Activated CD8-positive, alpha-beta memory T cell treated with anti-CD3 and anti-CD28 coated beads, Interleukin-2, amount 50 U/mL, for 1 hour (primary cell): ENCODE results near the gene ULK4.
"Not testable (repeated sequence)": the region's sequence is repeated elsewhere in the genome, so short reads cannot be mapped to it uniquely, and the experiment has no call there.

ENCODE experiments used
- DNase-seq: peaks from one replicate; pipeline ENCODE4 v3.0.0-alpha.2; 2020; ENCODE audit errors: extremely low read depth

Gene ULK4

GRCh38 chr3:41579861-41580260 lies 382.0 kb downstream of the ULK4 start:
- no peak for DNase-seq

- DNase-seq: no peak
These were observed 383.1 kb downstream of the ULK4 start for GRCh38 chr3:41578798-41579197.

DNA sequence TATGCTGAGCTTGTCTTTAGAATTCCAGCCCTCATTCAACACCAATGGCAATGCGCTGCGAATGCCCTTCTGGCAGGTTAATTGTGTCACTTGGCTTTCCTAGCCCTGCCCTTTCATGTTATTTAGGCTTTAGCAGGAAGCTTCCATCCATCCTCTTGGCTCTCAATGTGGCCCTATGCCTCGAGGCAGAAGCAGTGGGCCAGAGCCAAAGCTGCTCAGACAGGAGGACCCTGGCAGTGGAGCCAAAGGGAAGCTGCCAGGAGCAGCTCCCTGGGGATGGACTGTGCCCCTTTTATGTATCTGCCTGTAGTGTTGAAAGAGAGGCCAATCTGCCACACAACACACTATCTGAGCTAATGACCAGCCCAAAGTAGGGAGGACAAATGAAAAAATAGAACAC lies 386.2 kb downstream of the ULK4 start:
- DNase-seq: no peak

- no peak for DNase-seq
These were observed 387.0 kb downstream of the ULK4 start for GRCh38 chr3:41574900-41575299.

GRCh38 chr3:41573591-41573990 lies 388.3 kb downstream of the ULK4 start:
- DNase-seq: no peak

DNA sequence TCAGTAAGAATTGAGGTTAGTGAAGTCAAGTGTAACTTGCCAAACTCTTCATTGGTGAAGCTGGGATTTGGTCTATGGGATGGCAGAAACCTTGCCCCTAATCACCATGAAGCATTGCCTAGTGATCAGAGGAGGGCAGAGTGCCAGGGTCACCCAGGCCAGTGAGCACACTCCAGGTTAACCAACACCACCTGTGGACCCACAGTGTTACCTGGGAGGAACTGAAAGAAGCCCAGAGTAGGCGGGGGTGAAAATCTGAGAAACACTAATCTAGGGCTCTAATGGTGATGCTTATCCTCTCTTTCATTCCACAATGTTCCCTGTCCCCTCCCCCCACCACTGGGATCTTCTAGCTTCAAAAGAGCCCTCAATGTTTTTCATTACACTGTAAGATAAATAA lies 389.8 kb downstream of the ULK4 start:
- DNase-seq: no peak

DNA sequence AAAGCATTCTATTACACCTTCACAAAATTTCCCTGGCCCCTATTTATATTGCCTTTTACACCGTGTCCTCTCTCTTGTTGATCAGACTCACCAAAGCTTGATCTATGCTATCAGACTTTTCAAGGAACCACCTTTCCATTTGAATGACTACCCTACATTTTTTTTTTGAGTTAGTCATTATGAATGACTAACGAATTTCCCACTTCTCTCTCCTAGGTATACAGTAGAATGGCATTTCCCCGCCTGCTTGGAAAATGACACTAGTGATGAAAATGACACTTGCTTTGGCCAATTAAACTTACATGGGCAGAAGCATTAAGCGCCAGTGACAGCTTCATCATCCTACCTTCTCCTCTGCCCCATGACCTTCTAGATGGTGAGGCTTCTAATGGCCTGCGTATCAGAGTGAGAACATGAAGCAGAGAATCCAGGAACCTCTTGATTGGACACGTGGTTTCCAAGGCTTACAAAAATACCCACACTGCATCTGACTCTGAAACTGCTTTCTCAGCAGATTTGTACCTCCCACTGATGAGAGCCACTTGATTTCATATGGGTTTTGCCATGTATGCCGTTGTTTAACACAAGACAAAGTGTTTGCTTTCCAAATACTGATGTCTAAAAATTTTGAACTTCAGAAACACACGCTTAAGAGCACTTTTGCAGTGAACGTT lies 392.1 kb downstream of the ULK4 start:
- DNase-seq: no peak

DNA sequence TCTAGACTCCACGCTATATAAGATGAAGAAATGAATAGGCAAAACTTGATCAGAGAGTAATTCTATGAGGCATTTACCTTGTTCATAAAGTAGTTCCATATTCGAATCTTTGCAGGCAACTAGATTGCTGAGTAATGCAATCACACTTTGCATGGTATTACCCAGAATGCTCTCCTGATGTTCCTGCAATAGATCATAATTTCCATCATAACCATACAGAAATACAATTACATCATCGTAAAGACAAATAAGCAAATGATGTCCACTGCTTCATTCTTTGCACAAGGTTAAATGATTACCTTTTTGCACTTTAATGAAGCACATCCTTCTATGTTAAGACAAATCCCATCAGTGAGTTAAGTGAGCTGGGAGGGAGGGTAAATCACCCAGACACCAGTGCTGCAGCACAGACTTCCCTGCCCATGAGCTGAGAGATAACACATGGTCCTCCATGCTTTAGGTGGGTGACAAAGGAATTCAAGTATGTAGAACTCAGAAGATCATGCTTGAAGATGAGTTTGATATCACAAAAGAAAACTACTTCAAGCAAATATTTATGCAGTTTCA lies 395.9 kb downstream of the ULK4 start:
- no peak for DNase-seq

DNA sequence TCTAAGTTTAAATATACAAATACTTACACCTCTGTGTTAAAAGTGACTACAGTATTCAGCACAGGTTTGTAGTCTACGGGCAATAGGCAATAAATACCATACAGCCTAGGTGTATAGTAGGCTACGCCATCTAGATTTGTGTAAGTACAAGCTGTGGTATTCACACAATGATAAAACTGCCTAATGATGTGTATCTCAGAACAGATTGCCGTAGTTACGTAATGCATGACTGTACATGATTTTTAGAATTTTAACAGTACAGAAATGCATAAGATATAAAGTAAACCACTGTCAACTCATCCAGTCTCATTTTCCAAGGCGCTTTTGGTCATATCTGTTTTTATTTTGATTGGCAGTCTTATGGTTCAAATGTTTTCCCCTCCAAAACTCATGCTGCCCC lies 396.9 kb downstream of the ULK4 start:
- DNase-seq: no peak

DNA sequence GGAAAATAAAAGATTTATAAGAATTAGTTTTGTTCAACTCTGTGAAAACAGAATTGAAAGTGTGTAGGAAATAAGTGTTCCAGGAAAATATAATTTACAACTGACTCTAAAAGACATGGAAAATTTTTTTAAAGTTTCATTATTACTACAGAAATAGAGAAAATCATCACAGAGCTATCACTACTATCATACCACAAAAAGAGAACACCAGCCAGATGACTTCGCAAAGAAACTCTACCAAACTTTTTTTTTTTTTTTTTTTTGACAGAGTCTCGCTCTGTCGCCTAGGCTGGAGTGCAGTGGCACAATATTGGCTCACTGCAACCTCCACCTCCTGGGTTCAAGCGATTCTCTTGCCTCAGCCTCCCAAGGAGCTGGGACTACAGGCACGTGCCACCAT lies 405.7 kb downstream of the ULK4 start:
- DNase-seq: not testable (repeated sequence)

GRCh38 chr3:41532976-41533375 lies 428.9 kb downstream of the ULK4 start:
- DNase-seq: no peak

DNA sequence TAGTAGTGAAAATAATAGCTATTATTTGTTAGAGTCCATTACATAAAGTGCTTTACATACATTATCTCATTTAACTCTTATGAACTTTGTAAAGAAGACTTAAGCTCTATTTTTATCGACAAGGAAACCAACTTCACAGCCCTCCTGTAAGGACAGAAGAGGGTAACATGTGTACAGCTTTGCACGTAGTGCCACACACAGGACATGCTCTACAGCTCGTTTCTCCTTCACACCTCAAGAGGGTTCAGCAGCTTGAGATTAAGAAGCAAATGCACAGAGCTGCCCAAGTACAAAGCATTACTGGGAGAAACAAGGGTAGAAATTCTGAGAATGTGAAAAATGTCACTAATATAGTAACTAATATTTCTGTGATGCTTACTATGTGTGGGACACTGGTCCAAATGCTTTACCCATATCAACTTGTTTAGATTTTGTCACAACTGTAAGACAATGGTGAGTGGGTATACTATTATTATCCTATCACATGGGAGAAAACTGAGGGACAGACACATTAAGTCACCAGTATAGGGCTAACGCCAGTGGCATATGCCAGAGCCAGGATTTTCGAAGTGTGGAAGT lies 434.8 kb downstream of the ULK4 start:
- DNase-seq: no peak

GRCh38 chr3:41525303-41526064 lies 436.4 kb downstream of the ULK4 start:
- no peak for DNase-seq

DNA sequence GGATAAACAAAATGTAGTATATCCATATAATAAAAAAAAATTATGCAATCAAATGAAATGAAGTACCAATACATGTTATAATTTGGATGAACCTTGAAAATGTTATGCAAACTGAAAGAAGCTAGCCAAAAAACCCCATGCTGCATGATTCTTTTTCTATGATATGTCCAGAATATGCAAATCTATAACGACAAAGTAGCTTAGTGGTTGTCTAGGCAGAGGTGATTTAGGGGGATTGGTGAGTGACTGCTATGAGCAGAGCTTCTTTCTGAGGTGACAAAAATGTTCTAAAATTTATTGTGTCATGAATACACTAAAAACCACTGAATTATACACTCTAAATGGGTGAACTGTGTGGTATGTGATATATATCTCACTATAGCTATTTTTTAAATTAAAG lies 438.0 kb downstream of the ULK4 start:
- DNase-seq: no peak

- no peak for DNase-seq
These were observed 439.3 kb downstream of the ULK4 start for GRCh38 chr3:41522612-41523011.

- DNase-seq: no peak
These were observed 440.8 kb downstream of the ULK4 start for GRCh38 chr3:41521010-41521655.

DNA sequence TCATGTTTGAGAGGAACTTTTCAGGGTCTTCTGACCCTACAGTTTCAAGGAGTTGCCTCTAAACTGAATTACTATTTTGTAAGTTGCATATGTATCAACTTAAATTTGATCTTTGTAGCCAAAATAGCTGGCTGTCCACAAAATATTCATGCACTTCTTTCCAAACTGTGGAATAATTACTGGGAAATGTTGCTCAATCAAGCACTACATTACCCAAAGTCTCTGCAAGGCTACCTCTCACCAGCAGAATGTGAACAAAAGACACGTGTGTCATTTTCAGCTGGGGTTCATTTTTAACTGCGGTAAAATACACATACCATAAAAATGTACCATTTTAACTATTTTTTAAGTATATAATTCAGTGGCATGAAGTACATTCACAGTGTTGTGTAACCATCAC lies 442.2 kb downstream of the ULK4 start:
- DNase-seq: no peak

- no peak for DNase-seq
These were observed 443.3 kb downstream of the ULK4 start for GRCh38 chr3:41518626-41519025.

DNA sequence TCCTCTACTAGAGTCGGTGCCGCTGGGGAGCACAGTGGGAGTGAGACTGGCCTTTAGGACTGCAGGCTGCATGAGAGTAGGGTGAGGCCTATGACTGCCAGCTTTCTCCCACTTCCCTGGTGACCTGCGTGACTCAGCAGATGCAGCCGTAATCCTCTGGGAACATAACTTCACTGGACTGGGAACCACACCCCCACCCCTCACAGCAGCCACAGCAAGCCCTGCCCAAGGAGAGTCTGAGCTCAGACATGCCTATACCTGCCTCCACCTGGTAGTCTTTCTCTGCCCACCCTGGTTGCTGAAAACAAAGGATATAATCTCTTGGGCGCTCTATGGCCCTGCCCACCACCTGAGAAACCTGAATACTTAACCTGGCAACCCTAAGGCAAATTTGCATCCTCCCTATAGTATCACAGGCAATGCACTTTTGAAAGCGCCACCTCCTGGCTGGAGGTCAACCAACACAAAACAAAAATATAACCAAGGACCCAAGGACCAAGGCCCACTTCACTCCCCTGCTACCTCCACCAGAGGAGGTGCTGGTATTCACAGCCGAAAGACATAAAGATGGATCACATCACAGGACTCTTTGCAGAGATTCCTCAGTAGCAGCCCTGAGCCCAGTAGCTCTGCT lies 453.7 kb downstream of the ULK4 start:
- DNase-seq: no peak

DNA sequence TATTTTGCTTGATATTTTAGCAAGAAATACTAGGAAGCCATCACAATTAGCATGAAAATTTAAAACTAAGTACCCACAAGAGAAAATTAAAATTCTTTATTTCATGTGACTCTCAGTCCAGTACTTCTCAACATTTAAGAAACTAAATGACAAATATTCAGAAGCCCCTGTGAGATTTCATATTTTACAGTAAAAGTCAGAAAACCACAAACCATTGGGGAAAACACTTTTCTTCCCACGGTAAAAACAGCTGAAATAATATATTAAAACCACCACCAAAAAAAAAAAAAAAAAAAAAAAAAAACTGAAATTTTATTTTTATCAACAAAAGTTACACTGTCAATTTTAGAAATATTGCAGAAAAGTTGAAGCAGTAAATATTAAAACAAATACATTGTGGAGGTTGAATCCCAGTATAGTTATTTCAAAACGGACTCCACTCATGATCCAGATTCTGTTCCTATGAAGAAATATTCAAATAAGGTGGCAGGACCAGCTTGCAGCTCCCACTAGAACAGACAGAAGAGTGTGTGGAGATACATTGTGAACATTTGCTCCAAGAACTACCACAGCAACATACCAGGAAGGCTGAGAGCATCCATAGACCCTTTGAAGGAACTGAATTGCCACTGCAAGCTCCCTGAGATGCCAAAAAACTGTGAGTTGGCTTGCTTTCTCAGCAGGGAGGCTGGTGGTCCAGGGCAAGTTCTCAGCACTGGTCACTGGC lies 454.4 kb downstream of the ULK4 start:
- DNase-seq: no peak

DNA sequence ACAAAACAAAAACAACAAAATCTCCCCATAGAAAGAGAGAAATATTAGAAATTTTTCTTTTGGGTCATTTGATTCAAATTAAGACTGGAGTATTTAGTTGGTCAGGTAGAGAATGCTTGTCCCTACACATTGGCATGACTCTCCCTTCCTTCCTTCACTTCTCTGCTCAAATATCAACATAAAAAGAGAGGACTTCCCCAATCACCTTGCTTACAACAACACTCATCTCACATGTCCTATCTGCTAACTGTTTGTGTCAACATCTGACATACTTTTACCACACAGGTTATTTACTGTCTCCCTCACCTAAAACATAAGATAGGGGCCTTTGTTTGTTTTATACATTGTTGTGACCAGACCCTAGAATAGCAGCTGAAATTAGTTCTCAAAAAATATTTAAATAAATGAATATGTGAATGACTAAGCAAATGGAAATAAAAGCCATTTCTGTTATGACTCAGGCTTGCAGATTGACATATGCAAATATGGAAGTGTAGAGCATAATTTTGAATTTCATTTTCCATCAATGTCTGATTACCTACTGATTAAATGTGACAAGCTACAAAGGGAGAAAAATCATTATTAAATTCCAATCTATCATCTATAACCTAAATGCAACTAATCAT lies 457.8 kb downstream of the ULK4 start:
- DNase-seq: no peak
